MM.1S (cell line): ENCODE measurements around the gene BSG.

ENCODE experiments used
- DNase-seq: peaks from one replicate; pipeline ENCODE4 v3.0.0-alpha.2; 2015
- H2AFZ ChIP-seq: fragments of 300-600 bp; sonication (generic); 2 replicates; pipeline ENCODE4 v1.6.0; 2016; ENCODE audit warnings: antibody characterized with exemption, low read length
- H3F3A ChIP-seq: fragments of 300-600 bp; sonication (generic); 2 replicates; pipeline ENCODE4 v1.6.1; 2016; ENCODE audit warnings: mild to moderate bottlenecking, antibody characterized with exemption, low read length, moderate library complexity, mixed read lengths; ENCODE audit not compliant: insufficient read depth
- H3K27ac ChIP-seq: fragments of 300-600 bp; sonication (generic); 2 replicates; pipeline ENCODE4 v1.5.1; 2016; ENCODE audit warnings: mild to moderate bottlenecking, low read length
- H3K27me3 ChIP-seq: fragments of 300-600 bp; sonication (generic); replicated peaks from 2 replicates; pipeline ENCODE4 v1.6.0; 2016; ENCODE audit warnings: low read length; ENCODE audit not compliant: insufficient read depth
- H3K36me3 ChIP-seq: fragments of 300-600 bp; sonication (generic); replicated peaks from 2 replicates; pipeline ENCODE4 v1.6.1; 2016; ENCODE audit warnings: mild to moderate bottlenecking, low read length, mixed read lengths; ENCODE audit not compliant: insufficient read depth
- H3K4me1 ChIP-seq: fragments of 300-600 bp; sonication (generic); 2 replicates; pipeline ENCODE4 v1.6.1; 2016; ENCODE audit warnings: low read length, mixed read lengths
- H3K4me2 ChIP-seq: fragments of 300-600 bp; sonication (generic); 2 replicates; pipeline ENCODE4 v1.6.0; 2016; ENCODE audit warnings: low read depth, low read length
- H3K4me3 ChIP-seq: fragments of 300-600 bp; sonication (generic); 2 replicates; pipeline ENCODE4 v1.5.1; 2016; ENCODE audit warnings: low read length, mixed read lengths
- H3K79me2 ChIP-seq: fragments of 300-600 bp; sonication (generic); 2 replicates; pipeline ENCODE4 v1.6.1; 2016; ENCODE audit warnings: mixed run types, low read length, mixed read lengths
- H3K9ac ChIP-seq: fragments of 300-600 bp; sonication (generic); 2 replicates; pipeline ENCODE4 v1.6.1; 2016; ENCODE audit warnings: low read length, mixed read lengths
- H3K9me2 ChIP-seq: fragments of 300-600 bp; sonication (generic); replicated peaks from 2 replicates; pipeline ENCODE4 v1.6.1; 2016; ENCODE audit warnings: mild to moderate bottlenecking, low read length, mixed read lengths; ENCODE audit not compliant: insufficient read depth
- H3K9me3 ChIP-seq: fragments of 300-600 bp; sonication (generic); replicated peaks from 2 replicates; pipeline ENCODE4 v1.6.1; 2016; ENCODE audit warnings: mild to moderate bottlenecking, low read length, mixed read lengths; ENCODE audit not compliant: insufficient read depth
- H4K20me1 ChIP-seq: fragments of 300-600 bp; sonication (generic); 2 replicates; pipeline ENCODE4 v1.6.1; 2016; ENCODE audit warnings: mild to moderate bottlenecking, low read length, moderate library complexity, mixed read lengths; ENCODE audit not compliant: insufficient read depth
- EZH2 ChIP-seq: fragments of 300-600 bp; sonication (generic); optimal IDR thresholded peaks from 2 replicates; pipeline ENCODE3; 2017; ENCODE audit warnings: low read depth, mild to moderate bottlenecking, antibody characterized with exemption, low read length, mixed read lengths
- EZH2phosphoT487 ChIP-seq: fragments of 300-600 bp; sonication (generic); IDR thresholded peaks from 2 replicates; pipeline ENCODE4 v1.6.1; 2018; ENCODE audit warnings: antibody characterized with exemption, low read length
- TF ChIP-seq, protein P1 (sequence below): fragments of 300-600 bp; sonication (generic); IDR thresholded peaks from 2 replicates; pipeline ENCODE4 v1.5.1; 2016; ENCODE audit warnings: antibody characterized with exemption, low read length, mixed read lengths

BSG gene

GRCh38 chr19:618247-618619 is 45.8 kb downstream of the BSG start:
- no peaks in the 10 kb centered on the region for H3K27me3 ChIP-seq
- H3K36me3 ChIP-seq = peaks cover 3% of the 10 kb centered on the region; the same call in 1 of the 2 replicates
- H3K79me2 ChIP-seq = no peaks in the 10 kb centered on the region
- H3F3A ChIP-seq = no peaks in the 10 kb centered on the region
- no peak overlapping the region for H2AFZ ChIP-seq
- H3K4me3 ChIP-seq = no peak overlapping the region
- no peak overlapping the region for H3K4me2 ChIP-seq
- no peaks in the 10 kb centered on the region for H4K20me1 ChIP-seq
- no peaks in the 10 kb centered on the region for H3K4me1 ChIP-seq
- DNase-seq = no peak
- H3K9me3 ChIP-seq = no peaks in the 10 kb centered on the region
- no peak overlapping the region for H3K9ac ChIP-seq
- no peak overlapping the region for H3K27ac ChIP-seq
- TF ChIP-seq, protein P1, sequence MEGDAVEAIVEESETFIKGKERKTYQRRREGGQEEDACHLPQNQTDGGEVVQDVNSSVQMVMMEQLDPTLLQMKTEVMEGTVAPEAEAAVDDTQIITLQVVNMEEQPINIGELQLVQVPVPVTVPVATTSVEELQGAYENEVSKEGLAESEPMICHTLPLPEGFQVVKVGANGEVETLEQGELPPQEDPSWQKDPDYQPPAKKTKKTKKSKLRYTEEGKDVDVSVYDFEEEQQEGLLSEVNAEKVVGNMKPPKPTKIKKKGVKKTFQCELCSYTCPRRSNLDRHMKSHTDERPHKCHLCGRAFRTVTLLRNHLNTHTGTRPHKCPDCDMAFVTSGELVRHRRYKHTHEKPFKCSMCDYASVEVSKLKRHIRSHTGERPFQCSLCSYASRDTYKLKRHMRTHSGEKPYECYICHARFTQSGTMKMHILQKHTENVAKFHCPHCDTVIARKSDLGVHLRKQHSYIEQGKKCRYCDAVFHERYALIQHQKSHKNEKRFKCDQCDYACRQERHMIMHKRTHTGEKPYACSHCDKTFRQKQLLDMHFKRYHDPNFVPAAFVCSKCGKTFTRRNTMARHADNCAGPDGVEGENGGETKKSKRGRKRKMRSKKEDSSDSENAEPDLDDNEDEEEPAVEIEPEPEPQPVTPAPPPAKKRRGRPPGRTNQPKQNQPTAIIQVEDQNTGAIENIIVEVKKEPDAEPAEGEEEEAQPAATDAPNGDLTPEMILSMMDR = no peak
- no peak for TF ChIP-seq EZH2phosphoT487
- H3K9me2 ChIP-seq = no peaks in the 10 kb centered on the region

DNA sequence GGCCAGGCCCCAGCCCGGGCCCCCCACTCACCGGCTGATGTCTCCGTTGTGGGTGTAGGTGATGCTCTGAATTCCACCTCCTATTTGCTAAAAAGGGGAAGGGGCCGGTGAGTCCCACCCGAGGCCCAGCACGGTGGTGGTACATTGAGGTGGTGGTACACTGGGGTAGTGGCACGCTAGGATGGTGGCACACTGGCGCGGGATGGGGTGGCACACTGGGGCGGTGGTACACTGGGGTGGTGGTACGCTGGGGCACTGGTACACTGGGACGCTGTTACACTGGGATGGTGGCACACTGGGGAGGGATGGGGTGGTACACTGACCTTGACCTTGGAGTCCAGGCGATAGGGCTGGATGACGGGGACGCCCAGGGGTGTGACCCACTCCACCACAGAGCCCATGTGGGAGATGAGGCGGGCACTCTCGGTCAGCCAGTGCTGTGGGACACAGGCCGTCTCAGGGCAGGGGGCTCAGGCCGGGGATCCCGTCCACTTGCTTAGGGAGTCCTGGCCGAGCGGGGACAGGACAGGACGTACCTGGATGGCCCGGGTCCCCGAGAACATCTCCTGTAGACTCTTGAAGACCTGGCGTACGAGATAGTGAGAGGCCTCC is 46.4 kb downstream of the BSG start:
- TF ChIP-seq EZH2phosphoT487 (no peak), EZH2 (no peak)
- TF ChIP-seq, protein P1 = no peak
- Histone ChIP-seq H3K9me3 (no peaks in the 10 kb centered on the region), H3K36me3 (peaks cover 3% of the 10 kb centered on the region; the same call in 1 of the 2 replicates), H3K79me2 (no peaks in the 10 kb centered on the region), H3K9me2 (no peaks in the 10 kb centered on the region), H4K20me1 (no peaks in the 10 kb centered on the region), H3K27me3 (no peaks in the 10 kb centered on the region), H3K4me3 (no peak overlapping the region), H2AFZ (no peak overlapping the region), H3K4me1 (no peaks in the 10 kb centered on the region), H3K9ac (no peak overlapping the region), H3K27ac (no peak overlapping the region), H3K4me2 (no peak overlapping the region), H3F3A (no peaks in the 10 kb centered on the region)
- DNase-seq = no peak

- Histone ChIP-seq H3K36me3 (peaks cover 3% of the 10 kb centered on the region; the same call in 1 of the 2 replicates), H3K4me3 (no peak overlapping the region), H3K4me2 (no peak overlapping the region), H2AFZ (no peak overlapping the region), H3K4me1 (no peaks in the 10 kb centered on the region), H3K79me2 (no peaks in the 10 kb centered on the region), H3K27me3 (no peaks in the 10 kb centered on the region), H3F3A (no peaks in the 10 kb centered on the region), H4K20me1 (no peaks in the 10 kb centered on the region), H3K9ac (no peak overlapping the region), H3K9me2 (no peaks in the 10 kb centered on the region), H3K9me3 (no peaks in the 10 kb centered on the region), H3K27ac (no peak overlapping the region)
- DNase-seq = no peak
- TF ChIP-seq EZH2 (no peak), EZH2phosphoT487 (no peak)
- TF ChIP-seq, protein P1 = no peak
These were observed 47.0 kb downstream of the BSG start for GRCh38 chr19:619286-620002.
